ENCODE measurements around the gene CHCHD5.

- no peak for TF ChIP-seq CTCF (IDR thresholded peaks at IDR 0.05; ENCODE audit: control extremely low read depth in 1 of 3, insufficient read depth in 1 of 3, low read depth in 1 of 3, low read length in 3 of 3)
- TF ChIP-seq POLR2AphosphoS5 (IDR thresholded peaks at IDR 0.05; ENCODE audit: low read depth, low read length) = no peak
- no peak for TF ChIP-seq SP1 (IDR thresholded peaks at IDR 0.05; ENCODE audit: low read depth, low read length)
- TF ChIP-seq POLR2A (IDR thresholded peaks at IDR 0.05; ENCODE audit: control extremely low read depth in 1 of 2, low read depth in 2 of 2, low read length in 2 of 2) = no peak
- no peak for TF ChIP-seq BCL11A (IDR thresholded peaks at IDR 0.05; ENCODE audit: low read depth in 2 of 2, low read length in 2 of 2)
- TF ChIP-seq ASH2L (IDR thresholded peaks at IDR 0.05; ENCODE audit: low read length) = no peak
- TF ChIP-seq CHD1 (IDR thresholded peaks at IDR 0.05; ENCODE audit: low read depth, low read length) = no peak
- no peak for TF ChIP-seq SIN3A (conservative IDR thresholded peaks at IDR 0.05 in 1 of 2, IDR thresholded peaks at IDR 0.05 in 1 of 2; ENCODE audit: low read depth in 1 of 2, low read length in 2 of 2)
- no peak for TF ChIP-seq RAD21 (IDR thresholded peaks at IDR 0.05 in 1 of 2, conservative IDR thresholded peaks at IDR 0.05 in 1 of 2; ENCODE audit: low read depth in 2 of 2, low read length in 2 of 2)
- TF ChIP-seq YY1 (IDR thresholded peaks at IDR 0.05; ENCODE audit: low read depth, low read length) = no peak
These were observed 52.3 kb downstream of the CHCHD5 start for GRCh38 chr2:112636605-112637288.

Measured in H1 (cell line).